Liver (tissue), 9 donors: ENCODE measurements around the gene LMX1B. TPM values are rescaled to one million over a fixed set of nuclear protein-coding genes. Genes with fewer than 3 reads are reported as not detected.

Experiments
- DNase-seq: peaks from one replicate; pipeline ENCODE4 v3.0.0-alpha.2; 2017; ENCODE audit warnings: low spot score
- H3K27ac ChIP-seq, 2 donors: one replicate each; pipeline ENCODE4 v1.7.0; 2013; ENCODE audit warnings: inconsistent platforms in 2 of 2, low read length in 2 of 2, control low read depth in 1 of 2, low read depth in 1 of 2, mild to moderate bottlenecking in 1 of 2
- H3K27me3 ChIP-seq, 4 donors: one replicate each; pipeline versions ENCODE4 v1.6.1 to v1.7.0; 2013; ENCODE audit warnings: low read length in 3 of 4, inconsistent platforms in 1 of 4, mild to moderate bottlenecking in 1 of 4, moderate library complexity in 1 of 4; ENCODE audit not compliant: control insufficient read depth in 4 of 4, insufficient read depth in 4 of 4
- H3K36me3 ChIP-seq, 4 donors: one replicate each; pipeline versions ENCODE4 v1.6.1 to v1.7.0; 2013; ENCODE audit warnings: low read length in 3 of 4, mild to moderate bottlenecking in 3 of 4, low read depth in 1 of 4, moderate library complexity in 1 of 4; ENCODE audit not compliant: control insufficient read depth in 4 of 4, insufficient read depth in 3 of 4
- H3K4me1 ChIP-seq, 4 donors: one replicate each; pipeline versions ENCODE4 v1.6.1 to v1.7.0; 2013; ENCODE audit warnings: low read length in 3 of 4, mild to moderate bottlenecking in 3 of 4, moderate library complexity in 1 of 4; ENCODE audit not compliant: control insufficient read depth in 4 of 4, insufficient read depth in 4 of 4
- H3K4me3 ChIP-seq, 3 donors: one replicate each; pipeline versions ENCODE4 v1.6.1 to v1.7.0; 2013; ENCODE audit warnings: low read length in 3 of 3, control low read depth in 1 of 3, low read depth in 1 of 3, mild to moderate bottlenecking in 1 of 3
- H3K9ac ChIP-seq, 2 donors: one replicate each; pipeline ENCODE4 v1.7.0; 2013; ENCODE audit warnings: low read length in 2 of 2, mild to moderate bottlenecking in 2 of 2, moderate library complexity in 2 of 2, control low read depth in 1 of 2, low read depth in 1 of 2
- H3K9me3 ChIP-seq, 4 donors: one replicate each; pipeline versions ENCODE4 v1.6.1 to v1.7.0; 2013; ENCODE audit warnings: low read length in 3 of 4; ENCODE audit not compliant: control insufficient read depth in 4 of 4
- ATF3 ChIP-seq: IDR thresholded peaks from 2 replicates; pipeline ENCODE4 v1.6.1; 2016; ENCODE audit warnings: antibody characterized with exemption
- CTCF ChIP-seq: fragments of 150-350 bp; IDR thresholded peaks from 2 replicates; pipeline ENCODE4 v1.5.1; 2017; ENCODE audit warnings: improper control_type of control experiment, low read depth, low read length; ENCODE audit not compliant: missing input control
- EGR1 ChIP-seq, 2 donors: IDR thresholded peaks; 2 replicates each; pipeline ENCODE4 v1.6.1; 2016 to 2018; ENCODE audit warnings: antibody characterized with exemption in 2 of 2, low read depth in 2 of 2
- HNF4A ChIP-seq, 2 donors: conservative IDR thresholded peaks; 2 replicates each; pipeline ENCODE4 v1.6.1; 2016; ENCODE audit warnings: antibody characterized with exemption in 2 of 2, mild to moderate bottlenecking in 2 of 2
- MAX ChIP-seq: IDR thresholded peaks from 2 replicates; pipeline ENCODE4 v1.6.1; 2016; ENCODE audit warnings: antibody characterized with exemption
- NR2F2 ChIP-seq: IDR thresholded peaks from 2 replicates; pipeline ENCODE4 v1.6.1; 2016; ENCODE audit warnings: antibody characterized with exemption
- REST ChIP-seq: IDR thresholded peaks from 2 replicates; pipeline ENCODE4 v1.6.1; 2016; ENCODE audit warnings: antibody characterized with exemption, mild to moderate bottlenecking
- RXRA ChIP-seq, 2 donors: IDR thresholded peaks; 2 replicates each; pipeline ENCODE4 v1.6.1; 2017 to 2018; ENCODE audit warnings: antibody characterized with exemption in 2 of 2, mild to moderate bottlenecking in 1 of 2
- ZBTB33 ChIP-seq: IDR thresholded peaks from 2 replicates; pipeline ENCODE4 v1.6.1; 2016; ENCODE audit warnings: antibody characterized with exemption
- WGBS: extraction: QIAGEN DNeasy Blood & Tissue Kit; methylation state at CpG from one replicate; pipeline ENCODE4 v1.1.7; 2013; 5-methylcytosine and 5-hydroxymethylcytosine counted together
- polyA plus RNA-seq, 2 donors: library from polyadenylated mRNA; stranded (reverse) in 1 of 2; unstranded in 1 of 2; fragments of 200-250 nt in 1 of 2; fragments of >200 nt in 1 of 2; fragmentation: Nextera tagmentation in 1 of 2; extraction: Ambion mirVana in 1 of 2; gene quantifications; one replicate each; pipeline versions ENCODE4 v1.2.1 to v1.2.3, GENCODE V29; 2013 to 2015
- total RNA-seq, 2 donors: library from RNA; depleted of rRNA; stranded (reverse); fragments of >200 nt; gene quantifications; one replicate each; pipeline ENCODE4 v1.2.3, GENCODE V29; 2014
- donor health status: healthy.
- donor health status: healthy.
- donor health status: healthy.
- donor health status: healthy.
- donor health status: healthy.

Gene LMX1B
- total and polyA plus RNA-seq, 4 donors: not detected

- Histone ChIP-seq H3K4me1 (peaks cover 0 to 8% (median 5%) of the 10 kb centered on the region in 4 donors), H3K9me3 (no peaks in the 10 kb centered on the region), H3K27me3 (peaks cover 0 to 4% (median 0%) of the 10 kb centered on the region in 4 donors), H3K36me3 (no peaks in the 10 kb centered on the region), H3K4me3 (no peak overlapping the region), H3K27ac (no peak overlapping the region), H3K9ac (no peak overlapping the region)
- no peak for TF ChIP-seq CTCF
- no peak for TF ChIP-seq EGR1 (IDR thresholded peaks at IDR 0.05; ENCODE audit: low read depth in 2 of 2)
- no peak for TF ChIP-seq ATF3
- DNase-seq: no peak
- 69% methylated on average over 5 of the region's 5 CpGs for WGBS
These were observed 106.3 kb downstream of the LMX1B start for GRCh38 chr9:126720036-126720435.

- Histone ChIP-seq H3K9me3 (no peaks in the 10 kb centered on the region), H3K27me3 (peaks cover 0 to 4% (median 0%) of the 10 kb centered on the region in 4 donors), H3K27ac (no peak overlapping the region), H3K36me3 (no peaks in the 10 kb centered on the region), H3K4me3 (no peak overlapping the region), H3K4me1 (peaks cover 0 to 8% (median 5%) of the 10 kb centered on the region in 4 donors), H3K9ac (no peak overlapping the region)
- 87% methylated on average over 19 of the region's 19 CpGs for WGBS
- TF ChIP-seq NR2F2: no peak
- no peak for DNase-seq
These were observed 107.2 kb downstream of the LMX1B start for GRCh38 chr9:126720661-126721563.

GRCh38 chr9:126721564-126721981, 107.8 kb downstream of the LMX1B start:
- WGBS: 81% methylated on average over 4 of the region's 4 CpGs

More at GRCh38 chr9:126721564-126721981, 107.8 kb downstream of the LMX1B start:
- Histone ChIP-seq H3K27ac (peak overlapping the region in 1 of 2 donors; percentile 57), H3K9ac (no peak overlapping the region), H3K27me3 (peaks cover 0 to 4% (median 0%) of the 10 kb centered on the region in 4 donors), H3K36me3 (no peaks in the 10 kb centered on the region), H3K4me1 (peaks cover 0 to 8% (median 5%) of the 10 kb centered on the region in 4 donors), H3K4me3 (no peak overlapping the region), H3K9me3 (no peaks in the 10 kb centered on the region)
- DNase-seq: no peak
- no peak for TF ChIP-seq ZBTB33
- TF ChIP-seq HNF4A (conservative IDR thresholded peaks at IDR 0.05): no peak
- no peak for TF ChIP-seq NR2F2
- no peak for TF ChIP-seq EGR1 (IDR thresholded peaks at IDR 0.05; ENCODE audit: low read depth in 2 of 2)
- no peak for TF ChIP-seq CTCF
- TF ChIP-seq RXRA (IDR thresholded peaks at IDR 0.05): no peak
- no peak for TF ChIP-seq MAX
- TF ChIP-seq REST: no peak
